ENCODE results near the gene ADAMTS12. TPM values are rescaled to one million over a fixed set of nuclear protein-coding genes. Genes with fewer than 3 reads are reported as not detected.

ADAMTS12 gene
- polyA plus RNA-seq, 1 donor (not counting 4 experiments of a cell fraction or from before 2014, with no cell fraction given) = 0.49 TPM

DNA sequence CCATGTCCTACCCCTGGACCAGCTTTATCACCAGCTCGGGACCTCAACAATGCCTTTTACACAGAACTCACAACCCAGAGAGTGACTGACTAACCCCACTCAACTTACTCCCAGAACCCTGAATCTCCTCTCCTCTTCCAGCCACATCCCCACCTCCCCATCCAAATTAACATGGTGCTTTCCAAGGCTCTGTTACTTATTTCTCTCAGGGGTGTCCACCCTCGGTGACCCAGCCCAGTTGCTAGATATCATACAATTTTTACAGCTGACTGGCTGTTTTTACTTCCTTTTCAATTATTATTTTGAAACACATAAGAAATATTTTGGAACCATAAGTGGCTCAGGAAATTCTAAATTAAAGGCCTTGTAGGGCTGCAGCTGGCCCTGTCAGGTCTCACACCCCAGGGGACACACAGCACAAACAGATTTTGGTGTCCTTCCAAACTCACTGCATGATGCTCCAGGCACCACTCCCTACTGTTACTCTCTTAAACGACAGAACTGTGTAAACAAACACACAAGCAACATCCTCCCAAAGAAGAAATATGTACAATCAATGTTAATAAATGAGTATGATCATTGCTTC, 180.6 kb downstream of the ADAMTS12 start:
- TF ChIP-seq, protein P1, sequence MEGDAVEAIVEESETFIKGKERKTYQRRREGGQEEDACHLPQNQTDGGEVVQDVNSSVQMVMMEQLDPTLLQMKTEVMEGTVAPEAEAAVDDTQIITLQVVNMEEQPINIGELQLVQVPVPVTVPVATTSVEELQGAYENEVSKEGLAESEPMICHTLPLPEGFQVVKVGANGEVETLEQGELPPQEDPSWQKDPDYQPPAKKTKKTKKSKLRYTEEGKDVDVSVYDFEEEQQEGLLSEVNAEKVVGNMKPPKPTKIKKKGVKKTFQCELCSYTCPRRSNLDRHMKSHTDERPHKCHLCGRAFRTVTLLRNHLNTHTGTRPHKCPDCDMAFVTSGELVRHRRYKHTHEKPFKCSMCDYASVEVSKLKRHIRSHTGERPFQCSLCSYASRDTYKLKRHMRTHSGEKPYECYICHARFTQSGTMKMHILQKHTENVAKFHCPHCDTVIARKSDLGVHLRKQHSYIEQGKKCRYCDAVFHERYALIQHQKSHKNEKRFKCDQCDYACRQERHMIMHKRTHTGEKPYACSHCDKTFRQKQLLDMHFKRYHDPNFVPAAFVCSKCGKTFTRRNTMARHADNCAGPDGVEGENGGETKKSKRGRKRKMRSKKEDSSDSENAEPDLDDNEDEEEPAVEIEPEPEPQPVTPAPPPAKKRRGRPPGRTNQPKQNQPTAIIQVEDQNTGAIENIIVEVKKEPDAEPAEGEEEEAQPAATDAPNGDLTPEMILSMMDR (optimal IDR thresholded peaks at IDR 0.05 in 1 of 3, IDR thresholded peaks at IDR 0.05 in 1 of 3, conservative IDR thresholded peaks at IDR 0.05 in 1 of 3; ENCODE audit: extremely low read depth in 1 of 3, insufficient read depth in 2 of 3, low read length in 3 of 3) = no peak
- no peak for TF ChIP-seq EZH2 (IDR thresholded peaks at IDR 0.05; ENCODE audit: low read length)
- Histone ChIP-seq H3K4me2 (ENCODE audit: control insufficient read depth, extremely low read depth, insufficient read depth, low read depth, low read length) (no peak overlapping the region), H3K27ac (ENCODE audit: control insufficient read depth, insufficient read depth, low read length) (no peak overlapping the region), H4K20me1 (ENCODE audit: control insufficient read depth, extremely low read depth, insufficient read depth, low read length) (no peaks in the 10 kb centered on the region), H3K4me1 (ENCODE audit: control insufficient read depth, extremely low read depth, insufficient read depth, low read length) (no peaks in the 10 kb centered on the region), H3K4me3 (ENCODE audit: control insufficient read depth in 2 of 3, extremely low read depth in 1 of 3, insufficient read depth in 2 of 3, low read depth in 1 of 3, low read length in 3 of 3) (no peak overlapping the region), H2AFZ (ENCODE audit: control insufficient read depth, low read length) (no peak overlapping the region), H3K9ac (ENCODE audit: control insufficient read depth, extremely low read depth, insufficient read depth, low read length) (no peak overlapping the region), H3K9me3 (ENCODE audit: control insufficient read depth, low read depth, low read length) (no peaks in the 10 kb centered on the region), H3K79me2 (ENCODE audit: control insufficient read depth, insufficient read depth, low read length) (no peaks in the 10 kb centered on the region), H3K27me3 (ENCODE audit: control insufficient read depth, extremely low read depth, insufficient read depth, low read length) (no peaks in the 10 kb centered on the region), H3K36me3 (ENCODE audit: control insufficient read depth in 2 of 2, extremely low read depth in 1 of 2, insufficient read depth in 2 of 2, low read length in 2 of 2) (no peaks in the 10 kb centered on the region), H3K9me1 (ENCODE audit: control insufficient read depth, extremely low read depth, insufficient read depth, low read length) (no peaks in the 10 kb centered on the region)
- dilution Hi-C loops (cut with MboI; ENCODE audit: extremely low pct_ligation_motif_present, low sequenced_read_pairs) = no loop called here
- DNase-seq (ENCODE audit: low read depth, low spot score) (no peak), FAIRE-seq (no peak)

GRCh38 chr5:33702867-33703266, 188.9 kb downstream of the ADAMTS12 start:
- Histone ChIP-seq H3K4me3 (ENCODE audit: control insufficient read depth in 2 of 3, extremely low read depth in 1 of 3, insufficient read depth in 2 of 3, low read depth in 1 of 3, low read length in 3 of 3) (no peak overlapping the region), H3K9ac (ENCODE audit: control insufficient read depth, extremely low read depth, insufficient read depth, low read length) (no peak overlapping the region), H3K4me1 (ENCODE audit: control insufficient read depth, extremely low read depth, insufficient read depth, low read length) (no peaks in the 10 kb centered on the region), H3K4me2 (ENCODE audit: control insufficient read depth, extremely low read depth, insufficient read depth, low read depth, low read length) (no peak overlapping the region), H3K27ac (ENCODE audit: control insufficient read depth, insufficient read depth, low read length) (no peak overlapping the region), H3K9me1 (ENCODE audit: control insufficient read depth, extremely low read depth, insufficient read depth, low read length) (no peaks in the 10 kb centered on the region), H2AFZ (ENCODE audit: control insufficient read depth, low read length) (no peak overlapping the region), H3K9me3 (ENCODE audit: control insufficient read depth, low read depth, low read length) (no peaks in the 10 kb centered on the region), H3K36me3 (ENCODE audit: control insufficient read depth in 2 of 2, extremely low read depth in 1 of 2, insufficient read depth in 2 of 2, low read length in 2 of 2) (no peaks in the 10 kb centered on the region), H3K79me2 (ENCODE audit: control insufficient read depth, insufficient read depth, low read length) (no peaks in the 10 kb centered on the region), H3K27me3 (ENCODE audit: control insufficient read depth, extremely low read depth, insufficient read depth, low read length) (no peaks in the 10 kb centered on the region), H4K20me1 (ENCODE audit: control insufficient read depth, extremely low read depth, insufficient read depth, low read length) (no peaks in the 10 kb centered on the region)
- dilution Hi-C loops (cut with MboI; ENCODE audit: extremely low pct_ligation_motif_present, low sequenced_read_pairs) = no loop called here
- no peak for FAIRE-seq
- no peak for DNase-seq (ENCODE audit: low read depth, low spot score)
- no peak for TF ChIP-seq EZH2 (IDR thresholded peaks at IDR 0.05; ENCODE audit: low read length)
- TF ChIP-seq, protein P1 (optimal IDR thresholded peaks at IDR 0.05 in 1 of 3, IDR thresholded peaks at IDR 0.05 in 1 of 3, conservative IDR thresholded peaks at IDR 0.05 in 1 of 3; ENCODE audit: extremely low read depth in 1 of 3, insufficient read depth in 2 of 3, low read length in 3 of 3) = no peak
